GM12878 (cell line): ENCODE measurements around the gene PRPS2. TPM values are rescaled to one million over a fixed set of nuclear protein-coding genes. Genes with fewer than 3 reads are reported as not detected.

Source experiments
- ATAC-seq: fragments of 200-7000 bp; cut with Tn5 transposase; 3 replicates; pipeline ENCODE4 v1.9.1; 2020; ENCODE audit warnings: mild to moderate bottlenecking, moderate library complexity
- BruUV-seq: library from RNA; stranded (reverse); fragments of 400-500 nt; replicated peaks from 2 replicates; lab custom pipeline; 2021; lab: Mats Ljungman, UMichigan
- CTCF ChIA-PET: fragments of 300-600 bp; sonication (Branson Sonifier 250); formaldehyde crosslinking; extraction: SDS; loops from one replicate; lab custom pipeline; 2021; ENCODE audit warnings: inconsistent platforms; lab: Yijun Ruan, JAX
- POLR2A ChIA-PET: fragments of 350-600 bp; formaldehyde crosslinking; extraction: SDS; loops from one replicate; lab custom pipeline; 2021; ENCODE audit warnings: inconsistent platforms; lab: Charles Lee
- RAD21 ChIA-PET: fragments of 300-600 bp; sonication (Branson Sonifier 250); formaldehyde crosslinking; loops from one replicate; lab custom pipeline; 2023; ENCODE audit warnings: antibody characterized with exemption; ENCODE audit not compliant: unreplicated experiment; lab: Charles Lee
- SMC1A ChIA-PET: fragments of 300-600 bp; sonication (Branson Sonifier 250); formaldehyde crosslinking; loops from one replicate; lab custom pipeline; 2023; ENCODE audit not compliant: unreplicated experiment, uncharacterized antibody; lab: Charles Lee
- DNase-seq: peaks from one replicate; pipeline ENCODE4 v3.0.0-alpha.2; 2011; ENCODE audit warnings: low read depth, low spot score
- FAIRE-seq: peaks from 3 replicates; lab custom pipeline; 2011; peaks lifted over from hg19 to GRCh38; lab: Jason Lieb, UNC
- H2AFZ ChIP-seq: 2 replicates; pipeline ENCODE4 v1.6.0; 2011; ENCODE audit warnings: low read depth, low read length, control low read depth; ENCODE audit not compliant: control insufficient read depth
- H3K27ac ChIP-seq: 2 replicates; pipeline ENCODE4 v1.5.1; 2011; ENCODE audit warnings: control low read depth; ENCODE audit not compliant: control insufficient read depth, insufficient read depth
- H3K27me3 ChIP-seq, 2 experiments: replicated peaks in 1 of 2; 2 replicates each; pipeline versions ENCODE4 v1.6.0 to v1.6.1; 2011; ENCODE audit warnings: low read length in 1 of 2; ENCODE audit not compliant: control insufficient read depth in 2 of 2, insufficient read depth in 2 of 2
- H3K36me3 ChIP-seq, 2 experiments: 2 replicates each; pipeline ENCODE4 v1.5.1; 2011; ENCODE audit warnings: low read length in 1 of 2; ENCODE audit not compliant: control insufficient read depth in 2 of 2, insufficient read depth in 2 of 2
- H3K4me1 ChIP-seq: 2 replicates; pipeline ENCODE4 v1.6.1; 2011; ENCODE audit warnings: mild to moderate bottlenecking, low read length, moderate library complexity, mixed read lengths; ENCODE audit not compliant: control insufficient read depth, insufficient read depth
- H3K4me2 ChIP-seq: 2 replicates; pipeline ENCODE4 v1.6.0; 2011; ENCODE audit warnings: control low read depth; ENCODE audit not compliant: control insufficient read depth, insufficient read depth
- H3K4me3 ChIP-seq: fragments of 200-600 bp; sonication (generic); 2 replicates; pipeline ENCODE4 v1.5.1; 2016
- H3K79me2 ChIP-seq: 2 replicates; pipeline ENCODE4 v1.6.0; 2011; ENCODE audit warnings: low read length; ENCODE audit not compliant: control insufficient read depth, insufficient read depth
- H3K9ac ChIP-seq: 2 replicates; pipeline ENCODE4 v1.8.0; 2011; ENCODE audit warnings: low read length, control low read depth, mixed read lengths; ENCODE audit not compliant: control insufficient read depth, insufficient read depth
- H3K9me3 ChIP-seq: replicated peaks from 3 replicates; pipeline ENCODE4 v1.5.1; 2011; ENCODE audit warnings: mild to moderate bottlenecking, low read length; ENCODE audit not compliant: control insufficient read depth, insufficient read depth
- H4K20me1 ChIP-seq: 2 replicates; pipeline ENCODE4 v1.6.0; 2011; ENCODE audit not compliant: control insufficient read depth, insufficient read depth
- FOS ChIP-seq: IDR thresholded peaks from 3 replicates; pipeline ENCODE4 v1.6.1; 2011; ENCODE audit warnings: borderline replicate concordance; ENCODE audit not compliant: insufficient read length; ENCODE audit errors: extremely low read depth
- JUND ChIP-seq: IDR thresholded peaks from 2 replicates; pipeline ENCODE4 v1.6.1; 2012; ENCODE audit warnings: low read depth, mild to moderate bottlenecking, low read length, improper control_type of control experiment, moderate library complexity
- KAT2A ChIP-seq: conservative IDR thresholded peaks from 2 replicates; pipeline ENCODE4 v1.6.1; 2011; ENCODE audit warnings: low read depth, low read length; ENCODE audit not compliant: control insufficient read depth
- RBBP5 ChIP-seq: fragments of 200-600 bp; sonication (generic); conservative IDR thresholded peaks from 2 replicates; pipeline ENCODE4 v1.6.1; 2016
- ZBED1 ChIP-seq: IDR thresholded peaks from 2 replicates; pipeline ENCODE4 v1.6.1; 2016; ENCODE audit warnings: borderline replicate concordance
- WGBS: methylation state at CpG from one replicate; pipeline ENCODE4 v1.1.6; 2016; ENCODE audit warnings: low lambda C conversion rate; ENCODE audit not compliant: insufficient replicate concordance, insufficient coverage; ENCODE audit errors: missing lambda C conversion rate; 5-methylcytosine and 5-hydroxymethylcytosine counted together
- in situ Hi-C: fragments of 300-500 bp; cut with MboI; formaldehyde crosslinking; loops from 9 replicates; pipeline ENCODE4 v1.14.3; 2018; ENCODE audit warnings: mixed read lengths
- intact Hi-C: fragments of 100-400 bp; cut with micrococcal nuclease; formaldehyde crosslinking; loops from one replicate; pipeline ENCODE4 v1.14.2; 2022; ENCODE audit not compliant: unreplicated experiment
- polyA plus RNA-seq, 11 experiments: library from polyadenylated mRNA; depleted of rRNA in 4 of 11; unstranded in 6 of 11; stranded (reverse) in 5 of 11; fragments of >200 nt; fragmentation: Nextera tagmentation in 4 of 11; fragmentation: Illumina TruSeq in 1 of 11; extraction: Ambion mirVana in 4 of 11; extraction: Trizol in 1 of 11; gene quantifications; 1 replicate in 1 of 11; 2 replicates in 10 of 11; pipeline versions ENCODE4 v1.2.1 to v1.2.3, GENCODE V29; 2011 to 2016; ENCODE audit warnings: inconsistent platforms in 2 of 11, missing spikeins in 2 of 11, low read depth in 1 of 11
- total RNA-seq, 4 experiments: library from RNA; depleted of rRNA in 3 of 4; stranded (reverse); fragments of >200 nt in 3 of 4; fragmentation: Illumina TruSeq in 1 of 4; extraction: Trizol in 1 of 4; gene quantifications; 2 replicates each; pipeline versions ENCODE4 v1.2.1 to v1.2.3, GENCODE V29; 2013 to 2021
- TF ChIP-seq, protein P1 (sequence below): fragments of 450-650 bp; IDR thresholded peaks from 2 replicates; pipeline ENCODE4 v1.6.1; 2017; ENCODE audit warnings: mild to moderate bottlenecking, moderate library complexity

The PRPS2 gene
- total and polyA plus RNA-seq, 10 of the 15 experiments (the other 5 are each of a cell fraction or from before 2014, with no cell fraction given): 44.1 to 102 (median 58.2) TPM

DNA sequence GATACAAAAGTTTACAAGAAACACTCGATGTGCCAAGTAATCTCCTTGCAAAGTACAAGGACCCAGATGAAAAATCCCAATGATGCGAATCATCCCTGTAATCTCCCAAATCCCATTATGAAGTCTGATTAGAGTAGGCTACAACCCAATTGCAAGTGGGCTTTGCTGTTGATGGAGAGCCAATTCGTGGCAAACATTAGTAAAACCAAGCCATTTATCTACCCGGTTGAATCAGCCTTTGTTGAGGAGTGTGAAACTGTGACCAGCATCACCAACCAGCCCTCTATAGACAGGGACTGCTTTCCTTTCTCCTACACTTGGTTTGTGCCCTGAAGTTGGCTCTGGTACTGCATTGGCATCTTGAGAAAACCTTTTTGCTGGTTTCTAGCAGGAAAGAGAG lies 1.2 kb upstream of the PRPS2 start:
- no TSS peak for BruUV-seq
- Histone ChIP-seq H3K36me3 (no peaks in the 10 kb centered on the region; a peak in 1 of 4 replicates), H3K9me3 (no peaks in the 10 kb centered on the region; the same call in 2 of the 3 replicates), H3K9ac (no peak overlapping the region), H3K4me1 (no peaks in the 10 kb centered on the region), H3K27ac (no peak overlapping the region), H3K79me2 (peaks cover 21% of the 10 kb centered on the region), H2AFZ (no peak overlapping the region), H3K4me3 (no peak overlapping the region), H3K27me3 (no peaks in the 10 kb centered on the region), H4K20me1 (no peaks in the 10 kb centered on the region), H3K4me2 (no peak overlapping the region)
- WGBS: 30% methylated on average over 4 of the region's 4 CpGs
- in situ Hi-C loops: no loop called here
- ChIA-PET POLR2A (no interaction called here), CTCF (interaction anchor here (1.5 to 2.0 kb wide), 2 partner anchors 19 to 24 kb away, joined by 13 to 14 read pairs; no protein-coding TSS in a partner anchor), RAD21 (no interaction called here), SMC1A (no interaction called here)
- DNase-seq (no peak), FAIRE-seq (no peak), ATAC-seq (no peak)
- no peak for TF ChIP-seq RBBP5
- no peak for TF ChIP-seq FOS
- intact Hi-C loops: no loop called here

DNA sequence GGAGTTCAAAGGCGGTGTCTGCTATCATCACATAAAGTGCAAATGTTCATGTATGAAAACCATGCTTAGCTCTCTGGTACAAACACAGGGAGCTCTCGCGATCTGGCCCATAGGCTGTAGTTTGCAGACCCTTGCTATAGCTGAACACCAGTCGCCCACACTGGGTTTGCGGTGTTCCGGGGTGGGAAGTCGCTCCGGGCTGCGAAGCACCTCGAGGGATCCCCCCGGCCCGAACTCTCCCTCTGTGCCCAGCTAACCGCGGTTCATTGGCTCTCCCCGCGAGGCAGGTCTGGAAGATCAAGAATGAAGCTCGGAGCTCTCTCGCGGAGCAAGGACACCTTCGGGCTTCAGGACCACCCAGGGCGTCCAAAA lies 341 bp upstream of the PRPS2 start:
- H3K4me2 ChIP-seq: peak overlapping the region; percentile 82
- H3K79me2 ChIP-seq: peaks cover 25% of the 10 kb centered on the region
- H2AFZ ChIP-seq: peak overlapping the region; percentile 82
- H3K9ac ChIP-seq: peak overlapping the region; percentile 39; the same call in 1 of the 2 replicates
- intact Hi-C loops (no loop called here), in situ Hi-C loops (no loop called here)
- H3K27me3 ChIP-seq: no peaks in the 10 kb centered on the region
- no peak for FAIRE-seq
- SMC1A ChIA-PET: interaction anchor here (0.5 to 1.3 kb wide), 5 partner anchors 17 to 291 kb away, joined by 3 to 6 read pairs (median 3); no protein-coding TSS in a partner anchor
- H3K9me3 ChIP-seq: no peaks in the 10 kb centered on the region; the same call in 2 of the 3 replicates
- no peaks in the 10 kb centered on the region for H4K20me1 ChIP-seq
- peak overlapping the region; percentile 72 for H3K4me3 ChIP-seq
- peak; percentile 41 for ATAC-seq
- POLR2A ChIA-PET: no interaction called here
- RAD21 ChIA-PET: interaction anchor here (0.7 to 2.7 kb wide), 6 partner anchors 10 to 167 kb away, joined by 3 to 20 read pairs (median 4); no protein-coding TSS in a partner anchor
- H3K27ac ChIP-seq: peak overlapping the region; percentile 58; the same call in 1 of the 2 replicates
- CTCF ChIA-PET: interaction anchor here (0.6 to 2.0 kb wide), 6 partner anchors 18 to 1016 kb away, joined by 3 to 14 read pairs (median 4); no protein-coding TSS in a partner anchor
- no TSS peak for BruUV-seq
- 36% methylated on average over 20 of the region's 21 CpGs for WGBS
- H3K36me3 ChIP-seq: no peaks in the 10 kb centered on the region; a peak in 1 of 4 replicates
- TF ChIP-seq, protein P1, sequence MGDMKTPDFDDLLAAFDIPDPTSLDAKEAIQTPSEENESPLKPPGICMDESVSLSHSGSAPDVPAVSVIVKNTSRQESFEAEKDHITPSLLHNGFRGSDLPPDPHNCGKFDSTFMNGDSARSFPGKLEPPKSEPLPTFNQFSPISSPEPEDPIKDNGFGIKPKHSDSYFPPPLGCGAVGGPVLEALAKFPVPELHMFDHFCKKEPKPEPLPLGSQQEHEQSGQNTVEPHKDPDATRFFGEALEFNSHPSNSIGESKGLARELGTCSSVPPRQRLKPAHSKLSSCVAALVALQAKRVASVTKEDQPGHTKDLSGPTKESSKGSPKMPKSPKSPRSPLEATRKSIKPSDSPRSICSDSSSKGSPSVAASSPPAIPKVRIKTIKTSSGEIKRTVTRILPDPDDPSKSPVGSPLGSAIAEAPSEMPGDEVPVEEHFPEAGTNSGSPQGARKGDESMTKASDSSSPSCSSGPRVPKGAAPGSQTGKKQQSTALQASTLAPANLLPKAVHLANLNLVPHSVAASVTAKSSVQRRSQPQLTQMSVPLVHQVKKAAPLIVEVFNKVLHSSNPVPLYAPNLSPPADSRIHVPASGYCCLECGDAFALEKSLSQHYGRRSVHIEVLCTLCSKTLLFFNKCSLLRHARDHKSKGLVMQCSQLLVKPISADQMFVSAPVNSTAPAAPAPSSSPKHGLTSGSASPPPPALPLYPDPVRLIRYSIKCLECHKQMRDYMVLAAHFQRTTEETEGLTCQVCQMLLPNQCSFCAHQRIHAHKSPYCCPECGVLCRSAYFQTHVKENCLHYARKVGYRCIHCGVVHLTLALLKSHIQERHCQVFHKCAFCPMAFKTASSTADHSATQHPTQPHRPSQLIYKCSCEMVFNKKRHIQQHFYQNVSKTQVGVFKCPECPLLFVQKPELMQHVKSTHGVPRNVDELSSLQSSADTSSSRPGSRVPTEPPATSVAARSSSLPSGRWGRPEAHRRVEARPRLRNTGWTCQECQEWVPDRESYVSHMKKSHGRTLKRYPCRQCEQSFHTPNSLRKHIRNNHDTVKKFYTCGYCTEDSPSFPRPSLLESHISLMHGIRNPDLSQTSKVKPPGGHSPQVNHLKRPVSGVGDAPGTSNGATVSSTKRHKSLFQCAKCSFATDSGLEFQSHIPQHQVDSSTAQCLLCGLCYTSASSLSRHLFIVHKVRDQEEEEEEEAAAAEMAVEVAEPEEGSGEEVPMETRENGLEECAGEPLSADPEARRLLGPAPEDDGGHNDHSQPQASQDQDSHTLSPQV: no peak
- TF ChIP-seq JUND (no peak), ZBED1 (no peak), KAT2A (no peak)
- H3K4me1 ChIP-seq: no peaks in the 10 kb centered on the region
- DNase-seq: no peak
